Breast epithelium (tissue), 4 donors: ENCODE measurements around the gene PLA2G2F. TPM values are rescaled to one million over a fixed set of nuclear protein-coding genes. Genes with fewer than 3 reads are reported as not detected.

ENCODE experiments used
- DNase-seq, 2 donors: peaks; one replicate each; pipeline ENCODE4 v3.0.0-alpha.2; 2019; ENCODE audit warnings: low spot score in 2 of 2
- H3K27ac ChIP-seq, 2 donors: fragments of 200-600 bp; sonication (generic) in 1 of 2; one replicate each; pipeline ENCODE4 v1.5.1; 2016 to 2019; ENCODE audit warnings: mild to moderate bottlenecking in 1 of 2
- H3K27me3 ChIP-seq, 2 donors: fragments of 200-600 bp; sonication (generic) in 1 of 2; one replicate each; pipeline versions ENCODE4 v1.5.1 to v1.6.0; 2017 to 2019; ENCODE audit warnings: control low read depth in 1 of 2, mild to moderate bottlenecking in 1 of 2
- H3K36me3 ChIP-seq: fragments of 200-600 bp; one replicate; pipeline ENCODE4 v1.5.1; 2019
- H3K4me1 ChIP-seq, 2 donors: fragments of 200-600 bp; sonication (generic); one replicate each; pipeline ENCODE4 v1.5.1; 2016 to 2019; ENCODE audit warnings: control low read depth in 1 of 2
- H3K4me3 ChIP-seq, 3 donors: fragments of 200-600 bp; sonication (generic); 1 replicate in 2 of 3; 2 replicates in 1 of 3; pipeline ENCODE4 v1.5.1; 2016 to 2019; ENCODE audit warnings: mild to moderate bottlenecking in 3 of 3, moderate library complexity in 2 of 3
- H3K9me3 ChIP-seq, 2 donors: fragments of 200-600 bp; sonication (generic) in 1 of 2; one replicate each; pipeline ENCODE4 v1.5.1; 2016 to 2019; ENCODE audit warnings: control low read depth in 1 of 2
- POLR2A ChIP-seq: fragments of 450-650 bp; IDR thresholded peaks from one replicate; pipeline ENCODE4 v1.6.1; 2016; ENCODE audit warnings: antibody characterized with exemption, mild to moderate bottlenecking, moderate library complexity
- POLR2AphosphoS5 ChIP-seq, 3 donors: sonication (generic); formaldehyde crosslinking; IDR thresholded peaks; one replicate each; pipeline ENCODE4 v1.6.1; 2017; ENCODE audit warnings: antibody characterized with exemption in 3 of 3
- intact Hi-C: fragments of 100-400 bp; cut with DNase I; formaldehyde crosslinking; loops from one replicate; pipeline ENCODE4 v1.15.1; 2023; ENCODE audit warnings: low total_unique reads
- total RNA-seq, 3 donors: library from RNA; depleted of rRNA; stranded (reverse); fragments of >200 nt; gene quantifications; one replicate each; pipeline ENCODE4 v1.1.0, GENCODE V29; 2016
- TF ChIP-seq, protein P1 (sequence below), 3 donors: fragments of 450-650 bp; IDR thresholded peaks; one replicate each; pipeline ENCODE4 v1.5.1; 2016 to 2017; ENCODE audit warnings: antibody characterized with exemption in 3 of 3, mild to moderate bottlenecking in 3 of 3, moderate library complexity in 3 of 3

The PLA2G2F gene
- total RNA-seq, 3 donors from 2014 or later = not detected

DNA sequence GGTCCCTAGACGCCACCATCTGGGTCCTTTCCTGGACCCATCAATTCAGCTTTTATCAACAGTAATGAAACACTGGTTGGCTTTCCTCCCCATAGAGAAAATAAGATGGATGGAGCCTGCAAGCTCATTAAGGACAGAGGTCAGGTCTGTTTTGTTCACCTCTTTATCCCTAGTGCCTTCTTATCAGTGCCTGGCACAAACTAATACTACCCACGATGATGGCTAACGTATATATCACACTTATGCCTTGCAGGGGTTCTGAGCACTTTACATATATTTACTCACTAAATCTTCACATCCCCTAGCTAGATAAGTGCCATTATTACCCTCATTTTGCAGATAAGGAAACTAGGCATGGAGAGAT is 41.7 kb downstream of the PLA2G2F start:
- no peaks in the 10 kb centered on the region for H3K9me3 ChIP-seq
- intact Hi-C loops = no loop called here
- no peaks in the 10 kb centered on the region for H3K4me1 ChIP-seq
- H3K36me3 ChIP-seq = no peaks in the 10 kb centered on the region
- TF ChIP-seq POLR2A (no peak), POLR2AphosphoS5 (IDR thresholded peaks at IDR 0.05) (no peak)
- TF ChIP-seq, protein P1, sequence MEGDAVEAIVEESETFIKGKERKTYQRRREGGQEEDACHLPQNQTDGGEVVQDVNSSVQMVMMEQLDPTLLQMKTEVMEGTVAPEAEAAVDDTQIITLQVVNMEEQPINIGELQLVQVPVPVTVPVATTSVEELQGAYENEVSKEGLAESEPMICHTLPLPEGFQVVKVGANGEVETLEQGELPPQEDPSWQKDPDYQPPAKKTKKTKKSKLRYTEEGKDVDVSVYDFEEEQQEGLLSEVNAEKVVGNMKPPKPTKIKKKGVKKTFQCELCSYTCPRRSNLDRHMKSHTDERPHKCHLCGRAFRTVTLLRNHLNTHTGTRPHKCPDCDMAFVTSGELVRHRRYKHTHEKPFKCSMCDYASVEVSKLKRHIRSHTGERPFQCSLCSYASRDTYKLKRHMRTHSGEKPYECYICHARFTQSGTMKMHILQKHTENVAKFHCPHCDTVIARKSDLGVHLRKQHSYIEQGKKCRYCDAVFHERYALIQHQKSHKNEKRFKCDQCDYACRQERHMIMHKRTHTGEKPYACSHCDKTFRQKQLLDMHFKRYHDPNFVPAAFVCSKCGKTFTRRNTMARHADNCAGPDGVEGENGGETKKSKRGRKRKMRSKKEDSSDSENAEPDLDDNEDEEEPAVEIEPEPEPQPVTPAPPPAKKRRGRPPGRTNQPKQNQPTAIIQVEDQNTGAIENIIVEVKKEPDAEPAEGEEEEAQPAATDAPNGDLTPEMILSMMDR (IDR thresholded peaks at IDR 0.05) = no peak
- H3K27me3 ChIP-seq = no peaks in the 10 kb centered on the region
- DNase-seq = no peak
- H3K27ac ChIP-seq = no peak overlapping the region
- no peak overlapping the region for H3K4me3 ChIP-seq

GRCh38 chr1:20182415-20182814 is 43.3 kb downstream of the PLA2G2F start:
- H3K27ac ChIP-seq = no peak overlapping the region
- no peaks in the 10 kb centered on the region for H3K36me3 ChIP-seq
- no peak for DNase-seq
- H3K9me3 ChIP-seq = no peaks in the 10 kb centered on the region
- no peak overlapping the region for H3K4me3 ChIP-seq
- TF ChIP-seq, protein P1 (IDR thresholded peaks at IDR 0.05) = no peak
- TF ChIP-seq POLR2AphosphoS5 (IDR thresholded peaks at IDR 0.05) = no peak
- no peak for TF ChIP-seq POLR2A
- H3K27me3 ChIP-seq = no peaks in the 10 kb centered on the region
- no peaks in the 10 kb centered on the region for H3K4me1 ChIP-seq
- intact Hi-C loops = no loop called here

DNA sequence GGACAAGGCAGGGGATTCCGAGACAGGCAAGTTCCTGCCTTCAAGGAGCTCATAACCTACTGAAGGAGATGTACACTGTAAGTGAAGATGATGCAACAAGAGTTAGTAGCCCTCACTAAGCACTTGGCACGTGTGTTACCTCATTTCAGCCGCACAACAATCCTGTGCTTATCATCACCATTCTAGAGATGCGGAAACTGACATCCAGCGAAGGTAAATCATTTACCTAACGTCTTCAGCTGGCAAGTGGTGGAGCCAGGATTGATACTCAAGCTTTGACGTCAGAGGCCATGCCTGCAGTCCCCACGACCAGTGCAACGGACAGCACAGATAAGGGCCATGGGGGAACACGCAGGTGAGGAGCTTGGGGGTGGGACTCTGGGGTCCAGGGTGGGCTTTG is 43.9 kb downstream of the PLA2G2F start:
- intact Hi-C loops = no loop called here
- Histone ChIP-seq H3K27me3 (no peaks in the 10 kb centered on the region), H3K4me3 (no peak overlapping the region), H3K9me3 (no peaks in the 10 kb centered on the region), H3K36me3 (no peaks in the 10 kb centered on the region), H3K4me1 (peaks cover 0 to 4% of the 10 kb centered on the region in 2 donors), H3K27ac (no peak overlapping the region)
- TF ChIP-seq POLR2A = no peak
- no peak for TF ChIP-seq POLR2AphosphoS5 (IDR thresholded peaks at IDR 0.05)
- TF ChIP-seq, protein P1 (IDR thresholded peaks at IDR 0.05) = no peak
- DNase-seq = no peak

GRCh38 chr1:20183616-20184271 is 44.6 kb downstream of the PLA2G2F start:
- no peak for DNase-seq
- Histone ChIP-seq H3K27me3 (no peaks in the 10 kb centered on the region), H3K27ac (no peak overlapping the region), H3K4me1 (peaks cover 0 to 8% of the 10 kb centered on the region in 2 donors), H3K4me3 (no peak overlapping the region), H3K9me3 (no peaks in the 10 kb centered on the region), H3K36me3 (no peaks in the 10 kb centered on the region)
- intact Hi-C loops = no loop called here
- TF ChIP-seq, protein P1 (IDR thresholded peaks at IDR 0.05) = no peak
- TF ChIP-seq POLR2AphosphoS5 (IDR thresholded peaks at IDR 0.05) (no peak), POLR2A (no peak)

DNA sequence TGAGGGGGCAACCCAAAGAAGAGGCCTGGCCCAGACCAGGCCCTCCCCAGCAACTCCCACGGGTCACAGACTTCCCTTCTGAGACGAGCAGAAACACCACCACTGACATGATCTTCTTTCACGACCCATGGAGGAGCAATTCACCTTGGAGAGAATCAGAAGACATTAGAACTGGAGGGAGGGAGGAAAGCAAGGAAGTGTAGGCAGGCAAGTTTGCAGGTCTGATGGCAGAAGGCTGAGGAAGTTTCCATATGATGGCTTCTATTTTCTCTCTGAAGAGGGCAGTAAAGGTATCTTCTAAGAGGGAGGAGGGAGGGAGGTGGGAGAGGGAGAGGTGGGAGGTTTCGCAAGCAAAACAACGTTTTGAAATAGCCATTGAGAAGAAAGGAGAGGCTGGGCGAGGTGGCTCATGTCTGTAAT is 45.4 kb downstream of the PLA2G2F start:
- TF ChIP-seq POLR2AphosphoS5 (IDR thresholded peaks at IDR 0.05) (no peak), POLR2A (no peak)
- TF ChIP-seq, protein P1 (IDR thresholded peaks at IDR 0.05) = no peak
- intact Hi-C loops = no loop called here
- Histone ChIP-seq H3K27ac (no peak overlapping the region), H3K27me3 (no peaks in the 10 kb centered on the region), H3K36me3 (no peaks in the 10 kb centered on the region), H3K4me3 (no peak overlapping the region), H3K9me3 (no peaks in the 10 kb centered on the region), H3K4me1 (peaks cover 0 to 8% of the 10 kb centered on the region in 2 donors)
- no peak for DNase-seq
